ENCODE data around the gene RAPH1. TPM values are rescaled to one million over a fixed set of nuclear protein-coding genes. Genes with fewer than 3 reads are reported as not detected.

Gene RAPH1
- polyA plus RNA-seq, 1 experiment = 3.3 TPM

DNA sequence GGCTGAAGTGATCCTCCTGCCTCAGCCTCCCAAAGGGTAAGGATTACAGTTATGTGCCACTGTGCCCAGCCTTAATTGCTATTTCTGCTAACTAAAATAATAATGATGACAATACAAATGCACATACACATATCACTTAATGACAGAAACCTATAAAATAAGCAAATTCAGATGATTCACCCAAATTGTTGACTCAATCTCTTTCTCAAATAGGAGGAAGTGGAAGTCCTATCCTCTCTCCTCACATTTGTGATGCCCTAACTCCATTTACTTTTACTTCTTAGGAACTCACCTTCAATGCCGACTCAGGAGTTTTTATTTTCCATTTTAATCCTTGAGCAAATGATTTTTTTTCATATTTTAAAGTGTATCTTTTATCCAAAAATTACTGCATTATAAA is 24.5 kb upstream of the RAPH1 start:
- no peak for TF ChIP-seq CTCF (IDR thresholded peaks at IDR 0.05; ENCODE audit: insufficient read depth, low read depth, low read length)
- Histone ChIP-seq H3K27me3 (ENCODE audit: control insufficient read depth, insufficient read depth, low read length) (no peaks in the 10 kb centered on the region), H3K4me3 (ENCODE audit: low read depth, low read length) (no peak overlapping the region), H3K36me3 (ENCODE audit: control insufficient read depth, insufficient read depth, low read length) (no peaks in the 10 kb centered on the region)
- ChIA-PET POLR2A (no interaction called here), CTCF (interaction anchor here (0.7 kb wide), 1 partner anchor 10 kb away, joined by 4 read pairs; no protein-coding TSS in a partner anchor)
- DNase-seq (ENCODE audit: low read depth) = no peak

- Histone ChIP-seq H3K36me3 (ENCODE audit: control insufficient read depth, insufficient read depth, low read length) (no peaks in the 10 kb centered on the region), H3K4me3 (ENCODE audit: low read depth, low read length) (no peak overlapping the region), H3K27me3 (ENCODE audit: control insufficient read depth, insufficient read depth, low read length) (no peaks in the 10 kb centered on the region)
- TF ChIP-seq CTCF (IDR thresholded peaks at IDR 0.05; ENCODE audit: insufficient read depth, low read depth, low read length) = no peak
- POLR2A ChIA-PET = no interaction called here
- CTCF ChIA-PET = interaction anchor here (1.3 kb wide), 1 partner anchor 13 kb away, joined by 3 read pairs; no protein-coding TSS in a partner anchor
- no peak for DNase-seq (ENCODE audit: low read depth)
These were observed 18.7 kb upstream of the RAPH1 start for GRCh38 chr2:203553784-203554183.

DNA sequence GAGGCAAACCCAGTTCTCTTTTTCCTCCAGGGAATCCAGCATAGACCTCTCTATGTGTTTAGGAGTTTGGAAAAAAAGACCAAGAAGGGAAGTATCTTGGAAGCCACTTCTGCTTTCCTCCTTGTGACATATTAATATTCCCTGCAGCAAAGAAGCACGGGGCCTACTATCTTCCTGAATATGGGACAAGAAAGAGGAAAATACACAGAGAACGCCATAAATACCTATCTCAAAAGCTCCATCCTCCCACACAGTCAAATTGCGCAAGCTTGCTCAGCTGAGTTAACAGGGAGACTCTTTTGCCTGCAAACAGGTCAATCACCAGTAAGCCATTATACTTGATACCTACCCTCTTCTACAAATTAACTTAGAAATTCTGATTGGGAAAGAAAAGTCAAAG is 16.7 kb upstream of the RAPH1 start:
- no peak overlapping the region for H3K4me3 ChIP-seq (ENCODE audit: low read depth, low read length)
- POLR2A ChIA-PET = interaction anchor here (0.6 to 1.0 kb wide), 2 partner anchors 15 to 53 kb away, joined by 3 to 7 read pairs; no protein-coding TSS in a partner anchor
- peaks cover 2% of the 10 kb centered on the region; the same call in 1 of the 2 replicates for H3K27me3 ChIP-seq (ENCODE audit: control insufficient read depth, insufficient read depth, low read length)
- TF ChIP-seq CTCF (IDR thresholded peaks at IDR 0.05; ENCODE audit: insufficient read depth, low read depth, low read length) = no peak
- no peaks in the 10 kb centered on the region for H3K36me3 ChIP-seq (ENCODE audit: control insufficient read depth, insufficient read depth, low read length)
- CTCF ChIA-PET = interaction anchor here (1.5 kb wide), 1 partner anchor 8 kb away, joined by 3 read pairs; no protein-coding TSS in a partner anchor
- no peak for DNase-seq (ENCODE audit: low read depth)

DNA sequence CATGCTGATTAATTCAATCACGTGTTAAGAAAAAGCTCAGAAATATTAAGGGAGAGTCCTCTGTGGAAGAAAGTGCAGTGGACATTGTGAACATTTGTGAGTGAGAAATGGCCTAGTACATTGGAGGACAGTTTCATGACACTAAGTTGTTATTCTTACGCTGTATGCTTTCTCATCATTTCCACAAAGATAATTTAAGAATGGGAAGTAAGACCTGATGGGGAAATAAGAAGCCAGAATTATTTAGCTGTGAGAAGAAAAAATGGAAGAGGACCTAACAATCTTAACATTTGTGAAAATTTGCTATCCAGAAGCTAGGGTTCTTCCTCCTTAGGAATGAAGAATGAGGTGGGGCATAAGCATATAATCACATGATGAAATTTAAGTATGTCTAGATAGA is 15.2 kb upstream of the RAPH1 start:
- ChIA-PET CTCF (interaction anchor here (0.8 kb wide), 1 partner anchor 10 kb away, joined by 4 read pairs; no protein-coding TSS in a partner anchor), POLR2A (no interaction called here)
- Histone ChIP-seq H3K36me3 (ENCODE audit: control insufficient read depth, insufficient read depth, low read length) (no peaks in the 10 kb centered on the region), H3K4me3 (ENCODE audit: low read depth, low read length) (no peak overlapping the region), H3K27me3 (ENCODE audit: control insufficient read depth, insufficient read depth, low read length) (peaks cover 2% of the 10 kb centered on the region; the same call in 1 of the 2 replicates)
- DNase-seq (ENCODE audit: low read depth) = no peak
- no peak for TF ChIP-seq CTCF (IDR thresholded peaks at IDR 0.05; ENCODE audit: insufficient read depth, low read depth, low read length)

- no peak for TF ChIP-seq CTCF (IDR thresholded peaks at IDR 0.05; ENCODE audit: insufficient read depth, low read depth, low read length)
- Histone ChIP-seq H3K27me3 (ENCODE audit: control insufficient read depth, insufficient read depth, low read length) (peaks cover 2% of the 10 kb centered on the region; the same call in 1 of the 2 replicates), H3K36me3 (ENCODE audit: control insufficient read depth, insufficient read depth, low read length) (no peaks in the 10 kb centered on the region), H3K4me3 (ENCODE audit: low read depth, low read length) (no peak overlapping the region)
- ChIA-PET CTCF (interaction anchor here (0.8 to 1.0 kb wide), 2 partner anchors 11 to 12 kb away, joined by 3 to 4 read pairs; no protein-coding TSS in a partner anchor), POLR2A (no interaction called here)
- no peak for DNase-seq (ENCODE audit: low read depth)
These were observed 14.3 kb upstream of the RAPH1 start for GRCh38 chr2:203549406-203549805.

Data from BJ (cell line).